GM12878 (cell line): ENCODE results near the gene TOPORS. TPM values are rescaled to one million over a fixed set of nuclear protein-coding genes. Genes with fewer than 3 reads are reported as not detected.

Experiments used
- BACH1 ChIP-seq: fragments of 450-650 bp; IDR thresholded peaks from 2 replicates; pipeline ENCODE4 v1.6.1; 2017; ENCODE audit warnings: mild to moderate bottlenecking, borderline replicate concordance
- BRCA1 ChIP-seq: IDR thresholded peaks from 2 replicates; pipeline ENCODE4 v1.6.1; 2011; ENCODE audit warnings: low read depth, low read length, improper control_type of control experiment
- CBX3 ChIP-seq: fragments of 200-600 bp; sonication (generic); IDR thresholded peaks from 2 replicates; pipeline ENCODE4 v1.6.1; 2016; ENCODE audit warnings: low read depth, borderline replicate concordance
- CREM ChIP-seq: IDR thresholded peaks from 2 replicates; pipeline ENCODE4 v1.6.1; 2014; ENCODE audit warnings: antibody characterized with exemption, low read depth
- EED ChIP-seq: sonication (generic); IDR thresholded peaks from 2 replicates; pipeline ENCODE4 v1.6.1; 2016; ENCODE audit warnings: antibody characterized with exemption, low read depth
- EGR1 ChIP-seq, 2 experiments: IDR thresholded peaks; 1 replicate in 1 of 2; 2 replicates in 1 of 2; pipeline ENCODE4 v1.6.1; 2011 to 2012; ENCODE audit warnings: low read depth in 2 of 2, low read length in 2 of 2, borderline replicate concordance in 1 of 2, mild to moderate bottlenecking in 1 of 2, moderate library complexity in 1 of 2
- EZH2 ChIP-seq: IDR thresholded peaks from 2 replicates; pipeline ENCODE4 v1.6.1; 2012; ENCODE audit warnings: low read depth, mild to moderate bottlenecking, control low read depth, inconsistent platforms, low read length, borderline replicate concordance; ENCODE audit not compliant: control insufficient read depth
- FOXK2 ChIP-seq: fragments of 450-650 bp; IDR thresholded peaks from 2 replicates; pipeline ENCODE4 v1.6.1; 2017; ENCODE audit warnings: mild to moderate bottlenecking, moderate library complexity
- KLF5 ChIP-seq: fragments of 450-650 bp; IDR thresholded peaks from 2 replicates; pipeline ENCODE4 v1.6.1; 2014; ENCODE audit warnings: mild to moderate bottlenecking; ENCODE audit not compliant: partially characterized antibody
- LARP7 ChIP-seq: fragments of 450-650 bp; IDR thresholded peaks from 2 replicates; pipeline ENCODE4 v1.6.1; 2017; ENCODE audit warnings: mild to moderate bottlenecking
- MXI1 ChIP-seq: fragments of 150-350 bp; IDR thresholded peaks from 2 replicates; pipeline ENCODE4 v1.6.1; 2011; ENCODE audit warnings: low read depth, mild to moderate bottlenecking, inconsistent platforms, low read length, improper control_type of control experiment
- NFYA ChIP-seq: IDR thresholded peaks from 2 replicates; pipeline ENCODE4 v1.6.1; 2011; ENCODE audit warnings: low read depth, mild to moderate bottlenecking, low read length, improper control_type of control experiment, borderline replicate concordance
- POLR2A ChIP-seq: IDR thresholded peaks from 2 replicates; pipeline ENCODE4 v1.6.1; 2011; ENCODE audit warnings: low read depth, mild to moderate bottlenecking, low read length
- RFX5 ChIP-seq: IDR thresholded peaks from 2 replicates; pipeline ENCODE4 v1.6.1; 2011; ENCODE audit warnings: low read depth, low read length, improper control_type of control experiment
- SMAD1 ChIP-seq: fragments of 450-650 bp; IDR thresholded peaks from 2 replicates; pipeline ENCODE4 v1.6.1; 2018; ENCODE audit warnings: mild to moderate bottlenecking, low read depth; ENCODE audit not compliant: partially characterized antibody
- SMAD5 ChIP-seq: IDR thresholded peaks from 2 replicates; pipeline ENCODE4 v1.6.1; 2016; ENCODE audit warnings: antibody characterized with exemption, low read depth
- SMARCA5 ChIP-seq: fragments of 450-650 bp; IDR thresholded peaks from 2 replicates; pipeline ENCODE4 v1.6.1; 2017; ENCODE audit warnings: mild to moderate bottlenecking
- TARDBP ChIP-seq: IDR thresholded peaks from 2 replicates; pipeline ENCODE4 v1.6.1; 2016; ENCODE audit warnings: borderline replicate concordance
- TBL1XR1 ChIP-seq: IDR thresholded peaks from 2 replicates; pipeline ENCODE4 v1.6.1; 2012; ENCODE audit warnings: low read depth, low read length, improper control_type of control experiment
- WRNIP1 ChIP-seq: IDR thresholded peaks from 2 replicates; pipeline ENCODE4 v1.6.1; 2011; ENCODE audit warnings: low read depth, low read length, improper control_type of control experiment, borderline replicate concordance
- ZNF207 ChIP-seq: fragments of 450-650 bp; IDR thresholded peaks from 2 replicates; pipeline ENCODE4 v1.6.1; 2014; ENCODE audit warnings: antibody characterized with exemption, mild to moderate bottlenecking, borderline replicate concordance
- polyA plus RNA-seq, 11 experiments: library from polyadenylated mRNA; depleted of rRNA in 4 of 11; unstranded in 6 of 11; stranded (reverse) in 5 of 11; fragments of >200 nt; fragmentation: Nextera tagmentation in 4 of 11; fragmentation: Illumina TruSeq in 1 of 11; extraction: Ambion mirVana in 4 of 11; extraction: Trizol in 1 of 11; gene quantifications; 1 replicate in 1 of 11; 2 replicates in 10 of 11; pipeline versions ENCODE4 v1.2.1 to v1.2.3, GENCODE V29; 2011 to 2016; ENCODE audit warnings: inconsistent platforms in 2 of 11, missing spikeins in 2 of 11, low read depth in 1 of 11
- total RNA-seq, 4 experiments: library from RNA; depleted of rRNA in 3 of 4; stranded (reverse); fragments of >200 nt in 3 of 4; fragmentation: Illumina TruSeq in 1 of 4; extraction: Trizol in 1 of 4; gene quantifications; 2 replicates each; pipeline versions ENCODE4 v1.2.1 to v1.2.3, GENCODE V29; 2013 to 2021
- TF ChIP-seq, protein P1 (sequence below): IDR thresholded peaks from 2 replicates; pipeline ENCODE4 v1.6.1; 2012; ENCODE audit warnings: mild to moderate bottlenecking, low read depth, low read length
- TF ChIP-seq, protein P2 (sequence below): fragments of 450-650 bp; IDR thresholded peaks from 2 replicates; pipeline ENCODE4 v1.6.1; 2017; ENCODE audit warnings: low read depth, mild to moderate bottlenecking, moderate library complexity
- TF ChIP-seq, protein P3 (sequence below): fragments of 450-650 bp; IDR thresholded peaks from 2 replicates; pipeline ENCODE4 v1.6.1; 2017; ENCODE audit warnings: antibody characterized with exemption, mild to moderate bottlenecking, moderate library complexity

Gene TOPORS
- total and polyA plus RNA-seq, 10 of the 15 experiments (the other 5 are each of a cell fraction or from before 2014, with no cell fraction given), result 6.0 to 27.8 (median 14.3) TPM

DNA sequence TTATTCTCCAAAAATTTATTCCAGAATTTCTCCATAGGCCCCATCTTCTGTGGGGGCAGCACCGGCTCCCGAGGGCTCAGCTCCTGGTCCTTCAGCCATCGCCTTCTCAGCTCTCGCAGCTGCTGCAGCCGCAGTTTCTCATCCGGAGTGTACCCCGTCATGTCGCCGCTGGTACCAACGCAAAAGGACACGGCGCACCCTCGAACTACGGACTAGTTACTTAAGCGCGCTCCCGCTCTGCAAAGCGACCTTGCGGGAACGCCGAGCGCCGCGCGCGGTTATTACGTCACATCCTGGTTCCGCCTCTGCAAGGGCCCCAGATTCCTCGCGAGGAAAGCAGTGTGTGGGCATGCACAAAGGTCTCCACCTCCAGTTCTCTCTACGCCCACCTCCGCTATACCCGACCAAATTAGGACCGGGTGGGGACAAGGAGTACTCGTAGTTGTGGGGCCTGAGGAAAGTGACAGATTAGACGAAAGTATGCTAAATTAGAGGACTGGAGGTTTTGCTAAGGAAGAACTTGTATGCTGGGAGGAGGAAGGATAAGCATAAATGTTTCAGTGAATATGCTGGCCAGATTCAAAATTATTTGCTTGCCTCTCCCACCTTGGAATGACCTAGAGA lies 20.6 kb upstream of the TOPORS start, which contains the start of gene NDUFB6 (continued):
- TF ChIP-seq, protein P1, sequence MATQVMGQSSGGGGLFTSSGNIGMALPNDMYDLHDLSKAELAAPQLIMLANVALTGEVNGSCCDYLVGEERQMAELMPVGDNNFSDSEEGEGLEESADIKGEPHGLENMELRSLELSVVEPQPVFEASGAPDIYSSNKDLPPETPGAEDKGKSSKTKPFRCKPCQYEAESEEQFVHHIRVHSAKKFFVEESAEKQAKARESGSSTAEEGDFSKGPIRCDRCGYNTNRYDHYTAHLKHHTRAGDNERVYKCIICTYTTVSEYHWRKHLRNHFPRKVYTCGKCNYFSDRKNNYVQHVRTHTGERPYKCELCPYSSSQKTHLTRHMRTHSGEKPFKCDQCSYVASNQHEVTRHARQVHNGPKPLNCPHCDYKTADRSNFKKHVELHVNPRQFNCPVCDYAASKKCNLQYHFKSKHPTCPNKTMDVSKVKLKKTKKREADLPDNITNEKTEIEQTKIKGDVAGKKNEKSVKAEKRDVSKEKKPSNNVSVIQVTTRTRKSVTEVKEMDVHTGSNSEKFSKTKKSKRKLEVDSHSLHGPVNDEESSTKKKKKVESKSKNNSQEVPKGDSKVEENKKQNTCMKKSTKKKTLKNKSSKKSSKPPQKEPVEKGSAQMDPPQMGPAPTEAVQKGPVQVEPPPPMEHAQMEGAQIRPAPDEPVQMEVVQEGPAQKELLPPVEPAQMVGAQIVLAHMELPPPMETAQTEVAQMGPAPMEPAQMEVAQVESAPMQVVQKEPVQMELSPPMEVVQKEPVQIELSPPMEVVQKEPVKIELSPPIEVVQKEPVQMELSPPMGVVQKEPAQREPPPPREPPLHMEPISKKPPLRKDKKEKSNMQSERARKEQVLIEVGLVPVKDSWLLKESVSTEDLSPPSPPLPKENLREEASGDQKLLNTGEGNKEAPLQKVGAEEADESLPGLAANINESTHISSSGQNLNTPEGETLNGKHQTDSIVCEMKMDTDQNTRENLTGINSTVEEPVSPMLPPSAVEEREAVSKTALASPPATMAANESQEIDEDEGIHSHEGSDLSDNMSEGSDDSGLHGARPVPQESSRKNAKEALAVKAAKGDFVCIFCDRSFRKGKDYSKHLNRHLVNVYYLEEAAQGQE, result no peak
- TF ChIP-seq, protein P2, sequence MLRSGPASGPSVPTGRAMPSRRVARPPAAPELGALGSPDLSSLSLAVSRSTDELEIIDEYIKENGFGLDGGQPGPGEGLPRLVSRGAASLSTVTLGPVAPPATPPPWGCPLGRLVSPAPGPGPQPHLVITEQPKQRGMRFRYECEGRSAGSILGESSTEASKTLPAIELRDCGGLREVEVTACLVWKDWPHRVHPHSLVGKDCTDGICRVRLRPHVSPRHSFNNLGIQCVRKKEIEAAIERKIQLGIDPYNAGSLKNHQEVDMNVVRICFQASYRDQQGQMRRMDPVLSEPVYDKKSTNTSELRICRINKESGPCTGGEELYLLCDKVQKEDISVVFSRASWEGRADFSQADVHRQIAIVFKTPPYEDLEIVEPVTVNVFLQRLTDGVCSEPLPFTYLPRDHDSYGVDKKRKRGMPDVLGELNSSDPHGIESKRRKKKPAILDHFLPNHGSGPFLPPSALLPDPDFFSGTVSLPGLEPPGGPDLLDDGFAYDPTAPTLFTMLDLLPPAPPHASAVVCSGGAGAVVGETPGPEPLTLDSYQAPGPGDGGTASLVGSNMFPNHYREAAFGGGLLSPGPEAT, result peak; percentile 84
- peak; percentile 88 for TF ChIP-seq SMAD5
- TF ChIP-seq SMAD1, result peak; percentile 71
- no peak for TF ChIP-seq NFYA
- peak; percentile 67; the same call in 1 of the 2 replicates for TF ChIP-seq ZNF207
- TF ChIP-seq KLF5, result no peak
- TF ChIP-seq RFX5, result 0 out of 2 replicates have a peak, but pooled peaks have one; percentile 57
- no peak for TF ChIP-seq EED
- TF ChIP-seq WRNIP1, result no peak
- TF ChIP-seq BACH1, result peak; percentile 56; the same call in 1 of the 2 replicates
- TF ChIP-seq LARP7, result no peak
- no peak for TF ChIP-seq FOXK2
- TF ChIP-seq POLR2A, result peak; percentile 94
- no peak for TF ChIP-seq SMARCA5
- TF ChIP-seq TBL1XR1, result 0 out of 2 replicates have a peak, but pooled peaks have one; percentile 48
- TF ChIP-seq CREM, result peak; percentile 99
- TF ChIP-seq BRCA1, result no peak; the same call in 1 of the 2 replicates
- TF ChIP-seq EGR1 (IDR thresholded peaks at IDR 0.05; ENCODE audit: borderline replicate concordance in 1 of 2, low read depth in 2 of 2, low read length in 2 of 2), result peak in 1 of 2 experiments; percentile 91; a peak in 1 of 3 replicates
- TF ChIP-seq, protein P3, sequence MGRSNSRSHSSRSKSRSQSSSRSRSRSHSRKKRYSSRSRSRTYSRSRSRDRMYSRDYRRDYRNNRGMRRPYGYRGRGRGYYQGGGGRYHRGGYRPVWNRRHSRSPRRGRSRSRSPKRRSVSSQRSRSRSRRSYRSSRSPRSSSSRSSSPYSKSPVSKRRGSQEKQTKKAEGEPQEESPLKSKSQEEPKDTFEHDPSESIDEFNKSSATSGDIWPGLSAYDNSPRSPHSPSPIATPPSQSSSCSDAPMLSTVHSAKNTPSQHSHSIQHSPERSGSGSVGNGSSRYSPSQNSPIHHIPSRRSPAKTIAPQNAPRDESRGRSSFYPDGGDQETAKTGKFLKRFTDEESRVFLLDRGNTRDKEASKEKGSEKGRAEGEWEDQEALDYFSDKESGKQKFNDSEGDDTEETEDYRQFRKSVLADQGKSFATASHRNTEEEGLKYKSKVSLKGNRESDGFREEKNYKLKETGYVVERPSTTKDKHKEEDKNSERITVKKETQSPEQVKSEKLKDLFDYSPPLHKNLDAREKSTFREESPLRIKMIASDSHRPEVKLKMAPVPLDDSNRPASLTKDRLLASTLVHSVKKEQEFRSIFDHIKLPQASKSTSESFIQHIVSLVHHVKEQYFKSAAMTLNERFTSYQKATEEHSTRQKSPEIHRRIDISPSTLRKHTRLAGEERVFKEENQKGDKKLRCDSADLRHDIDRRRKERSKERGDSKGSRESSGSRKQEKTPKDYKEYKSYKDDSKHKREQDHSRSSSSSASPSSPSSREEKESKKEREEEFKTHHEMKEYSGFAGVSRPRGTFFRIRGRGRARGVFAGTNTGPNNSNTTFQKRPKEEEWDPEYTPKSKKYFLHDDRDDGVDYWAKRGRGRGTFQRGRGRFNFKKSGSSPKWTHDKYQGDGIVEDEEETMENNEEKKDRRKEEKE, result no peak
- peak; percentile 89 for TF ChIP-seq MXI1
- TF ChIP-seq EZH2, result no peak
- TF ChIP-seq TARDBP, result no peak; the same call in 1 of the 2 replicates
- TF ChIP-seq CBX3, result no peak
